ENCODE results near the gene KLHDC10.
"Not testable (repeated sequence)": the region's sequence is repeated elsewhere in the genome, so short reads cannot be mapped to it uniquely, and the experiment has no call there.

KLHDC10 gene

GRCh38 chr7:130069978-130070860 is at the start of gene KLHDC10:
Gene KLHDC10, plus strand, starts transcription at chr7:130070534. Its CDS starts 110 bp downstream, at chr7:130070644.
- in situ Hi-C loops (cut with MboI; ENCODE audit: low sequenced_read_pairs), result no loop called here

- in situ Hi-C loops (cut with MboI; ENCODE audit: low sequenced_read_pairs), result no loop called here
These were observed 49.1 kb upstream of the KLHDC10 start for GRCh38 chr7:130021105-130021834.

GRCh38 chr7:130022115-130022514 is 48.2 kb upstream of the KLHDC10 start:
- in situ Hi-C loops (cut with MboI; ENCODE audit: low sequenced_read_pairs), result no loop called here

- in situ Hi-C loops (cut with MboI; ENCODE audit: low sequenced_read_pairs), result no loop called here
These were observed 47.6 kb upstream of the KLHDC10 start for GRCh38 chr7:130022623-130023175.

GRCh38 chr7:130024390-130024789 is 45.9 kb upstream of the KLHDC10 start:
- in situ Hi-C loops (cut with MboI; ENCODE audit: low sequenced_read_pairs), result no loop called here

GRCh38 chr7:130032698-130033097 is 37.6 kb upstream of the KLHDC10 start:
- in situ Hi-C loops (cut with MboI; ENCODE audit: low sequenced_read_pairs), result no loop called here

GRCh38 chr7:130037703-130038102 is 32.6 kb upstream of the KLHDC10 start:
- in situ Hi-C loops (cut with MboI; ENCODE audit: low sequenced_read_pairs), result no loop called here

- in situ Hi-C loops (cut with MboI; ENCODE audit: low sequenced_read_pairs), result no loop called here
These were observed 29.8 kb upstream of the KLHDC10 start for GRCh38 chr7:130040576-130040975.

GRCh38 chr7:130047831-130048230 is 22.5 kb upstream of the KLHDC10 start:
- in situ Hi-C loops (cut with MboI; ENCODE audit: low sequenced_read_pairs), result no loop called here

GRCh38 chr7:130048906-130049305 is 21.4 kb upstream of the KLHDC10 start:
- in situ Hi-C loops (cut with MboI; ENCODE audit: low sequenced_read_pairs), result no loop called here

- in situ Hi-C loops (cut with MboI; ENCODE audit: low sequenced_read_pairs), result not testable (repeated sequence)
These were observed 18.1 kb upstream of the KLHDC10 start for GRCh38 chr7:130052250-130052649.

GRCh38 chr7:130055198-130055597 is 15.1 kb upstream of the KLHDC10 start:
- in situ Hi-C loops (cut with MboI; ENCODE audit: low sequenced_read_pairs), result not testable (repeated sequence)

GRCh38 chr7:130062246-130062645 is 8.1 kb upstream of the KLHDC10 start:
- in situ Hi-C loops (cut with MboI; ENCODE audit: low sequenced_read_pairs), result no loop called here

- in situ Hi-C loops (cut with MboI; ENCODE audit: low sequenced_read_pairs), result no loop called here
These were observed 7.3 kb upstream of the KLHDC10 start for GRCh38 chr7:130063036-130063435.

GRCh38 chr7:130064580-130064926 is 5.8 kb upstream of the KLHDC10 start:
- in situ Hi-C loops (cut with MboI; ENCODE audit: low sequenced_read_pairs), result not testable (repeated sequence)

GRCh38 chr7:130065500-130066152 is 4.7 kb upstream of the KLHDC10 start:
- in situ Hi-C loops (cut with MboI; ENCODE audit: low sequenced_read_pairs), result no loop called here

GRCh38 chr7:130069179-130069977 is 956 bp upstream of the KLHDC10 start:
- in situ Hi-C loops (cut with MboI; ENCODE audit: low sequenced_read_pairs), result no loop called here

- in situ Hi-C loops (cut with MboI; ENCODE audit: low sequenced_read_pairs), result no loop called here
These were observed 708 bp downstream of the KLHDC10 start for GRCh38 chr7:130070861-130071622.

- in situ Hi-C loops (cut with MboI; ENCODE audit: low sequenced_read_pairs), result no loop called here
These were observed 1.6 kb downstream of the KLHDC10 start for GRCh38 chr7:130071701-130072622.
